Hepatocyte (in vitro differentiated cells): ENCODE measurements around the gene CTNNA1. TPM values are rescaled to one million over a fixed set of nuclear protein-coding genes. Genes with fewer than 3 reads are reported as not detected.

ENCODE experiments used
- DNase-seq: peaks from one replicate; pipeline ENCODE4 v3.0.0-alpha.2; 2016; ENCODE audit warnings: low spot score
- H2AFZ ChIP-seq: fragments of 200-600 bp; sonication (generic); 2 replicates; pipeline ENCODE4 v1.6.0; 2016; ENCODE audit warnings: antibody characterized with exemption, mild to moderate bottlenecking
- H3K27ac ChIP-seq: fragments of 200-600 bp; sonication (generic); 2 replicates; pipeline ENCODE4 v1.5.1; 2016; ENCODE audit warnings: mild to moderate bottlenecking
- H3K27me3 ChIP-seq: fragments of 200-600 bp; sonication (generic); 2 replicates; pipeline ENCODE4 v1.6.1; 2016
- H3K36me3 ChIP-seq: fragments of 200-600 bp; sonication (generic); replicated peaks from 2 replicates; pipeline ENCODE4 v1.5.1; 2016; ENCODE audit warnings: low read depth; ENCODE audit not compliant: insufficient read depth
- H3K4me1 ChIP-seq: fragments of 200-600 bp; sonication (generic); 2 replicates; pipeline ENCODE4 v1.5.1; 2016; ENCODE audit warnings: mild to moderate bottlenecking, moderate library complexity; ENCODE audit not compliant: insufficient read depth
- H3K4me2 ChIP-seq: fragments of 200-600 bp; sonication (generic); 2 replicates; pipeline ENCODE4 v1.6.0; 2016
- H3K4me3 ChIP-seq: fragments of 200-600 bp; sonication (generic); 2 replicates; pipeline ENCODE4 v1.5.1; 2016; ENCODE audit warnings: mild to moderate bottlenecking
- H3K79me2 ChIP-seq: fragments of 200-600 bp; sonication (generic); 2 replicates; pipeline ENCODE4 v1.6.0; 2017; ENCODE audit warnings: mild to moderate bottlenecking
- H3K9me2 ChIP-seq: fragments of 200-600 bp; sonication (generic); replicated peaks from 2 replicates; pipeline ENCODE4 v1.6.0; 2017; ENCODE audit warnings: mild to moderate bottlenecking; ENCODE audit not compliant: insufficient read depth
- H3K9me3 ChIP-seq: fragments of 200-600 bp; sonication (generic); 2 replicates; pipeline ENCODE4 v1.5.1; 2016; ENCODE audit warnings: low read depth, mild to moderate bottlenecking
- H4K20me1 ChIP-seq: fragments of 200-600 bp; sonication (generic); 2 replicates; pipeline ENCODE4 v1.6.0; 2016; ENCODE audit warnings: mild to moderate bottlenecking; ENCODE audit not compliant: insufficient read depth, poor library complexity, severe bottlenecking
- EZH2 ChIP-seq: fragments of 200-600 bp; sonication (generic); IDR thresholded peaks from 2 replicates; pipeline ENCODE4 v1.6.1; 2016; ENCODE audit warnings: antibody characterized with exemption, mild to moderate bottlenecking, borderline replicate concordance
- EZH2phosphoT487 ChIP-seq: fragments of 200-600 bp; sonication (generic); IDR thresholded peaks from one replicate; pipeline ENCODE4 v1.6.1; 2018; ENCODE audit warnings: antibody characterized with exemption, mild to moderate bottlenecking, low read depth, moderate library complexity; ENCODE audit not compliant: unreplicated experiment, severe bottlenecking
- WGBS: methylation state at CpG from one replicate; pipeline ENCODE4 v1.1.6; 2016; ENCODE audit warnings: low lambda C conversion rate; ENCODE audit errors: missing lambda C conversion rate; 5-methylcytosine and 5-hydroxymethylcytosine counted together
- polyA plus RNA-seq: library from polyadenylated mRNA; unstranded; fragments of >200 nt; fragmentation: Nextera tagmentation; extraction: Ambion mirVana; gene quantifications from 2 replicates; pipeline ENCODE4 v1.2.1, GENCODE V29; 2016
- total RNA-seq: library from RNA; depleted of rRNA; stranded (reverse); fragments of >200 nt; gene quantifications from 2 replicates; pipeline ENCODE4 v1.2.3, GENCODE V29; 2014
- TF ChIP-seq, protein P1 (sequence below): fragments of 200-600 bp; sonication (generic); IDR thresholded peaks from 2 replicates; pipeline ENCODE4 v1.5.1; 2016; ENCODE audit warnings: antibody characterized with exemption, mild to moderate bottlenecking; ENCODE audit not compliant: poor library complexity

Gene CTNNA1
- total and polyA plus RNA-seq, 2 experiments from 2014 or later = 152 to 349 TPM

DNA sequence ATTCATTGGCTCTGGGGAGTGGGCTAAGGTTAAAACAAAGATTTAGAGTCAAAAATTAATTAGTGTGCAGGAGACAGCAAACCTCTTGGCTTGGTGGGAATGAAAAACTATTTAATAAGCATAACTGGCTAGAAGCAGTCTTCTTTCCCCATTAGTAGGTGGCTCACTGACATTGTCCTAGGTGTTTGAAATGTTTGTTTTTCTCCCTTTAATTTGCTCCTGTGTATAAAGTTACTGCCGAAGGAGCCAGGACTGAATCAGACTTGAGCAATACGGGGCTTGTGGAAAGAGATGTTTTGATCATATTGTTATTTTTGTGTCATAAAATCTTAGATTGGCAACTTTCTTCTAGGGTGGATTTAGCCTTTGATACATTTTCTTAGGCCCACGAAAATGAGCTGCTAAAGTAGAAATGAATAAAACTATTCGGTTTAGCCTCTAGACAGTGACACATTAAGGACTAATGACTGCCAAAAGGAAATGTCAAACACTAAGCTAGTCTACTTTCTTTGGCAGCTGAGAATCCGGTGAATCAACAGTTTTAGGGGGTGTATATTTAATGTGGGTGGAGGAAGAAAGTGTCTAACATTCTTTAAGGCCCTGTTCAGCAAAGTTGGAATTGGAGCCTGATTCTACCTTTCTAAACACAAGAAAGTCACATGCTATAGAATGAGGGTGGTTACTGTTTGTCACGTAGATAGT is 91.7 kb downstream of the CTNNA1 start:
- WGBS = 83% methylated on average over 6 of the region's 6 CpGs

GRCh38 chr5:138849439-138849838 is 96.2 kb downstream of the CTNNA1 start:
- WGBS = 28% methylated on average over 3 of the region's 3 CpGs
- no peak for TF ChIP-seq EZH2
- no peak for TF ChIP-seq EZH2phosphoT487
- TF ChIP-seq, protein P1, sequence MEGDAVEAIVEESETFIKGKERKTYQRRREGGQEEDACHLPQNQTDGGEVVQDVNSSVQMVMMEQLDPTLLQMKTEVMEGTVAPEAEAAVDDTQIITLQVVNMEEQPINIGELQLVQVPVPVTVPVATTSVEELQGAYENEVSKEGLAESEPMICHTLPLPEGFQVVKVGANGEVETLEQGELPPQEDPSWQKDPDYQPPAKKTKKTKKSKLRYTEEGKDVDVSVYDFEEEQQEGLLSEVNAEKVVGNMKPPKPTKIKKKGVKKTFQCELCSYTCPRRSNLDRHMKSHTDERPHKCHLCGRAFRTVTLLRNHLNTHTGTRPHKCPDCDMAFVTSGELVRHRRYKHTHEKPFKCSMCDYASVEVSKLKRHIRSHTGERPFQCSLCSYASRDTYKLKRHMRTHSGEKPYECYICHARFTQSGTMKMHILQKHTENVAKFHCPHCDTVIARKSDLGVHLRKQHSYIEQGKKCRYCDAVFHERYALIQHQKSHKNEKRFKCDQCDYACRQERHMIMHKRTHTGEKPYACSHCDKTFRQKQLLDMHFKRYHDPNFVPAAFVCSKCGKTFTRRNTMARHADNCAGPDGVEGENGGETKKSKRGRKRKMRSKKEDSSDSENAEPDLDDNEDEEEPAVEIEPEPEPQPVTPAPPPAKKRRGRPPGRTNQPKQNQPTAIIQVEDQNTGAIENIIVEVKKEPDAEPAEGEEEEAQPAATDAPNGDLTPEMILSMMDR = no peak
- no peaks in the 10 kb centered on the region for H3K4me1 ChIP-seq
- H3K4me3 ChIP-seq = no peak overlapping the region
- no peak overlapping the region for H3K27ac ChIP-seq
- no peak overlapping the region for H3K4me2 ChIP-seq
- no peaks in the 10 kb centered on the region for H3K27me3 ChIP-seq
- peaks cover 100% of the 10 kb centered on the region for H3K79me2 ChIP-seq
- H4K20me1 ChIP-seq = peaks cover 97% of the 10 kb centered on the region
- no peaks in the 10 kb centered on the region for H3K9me3 ChIP-seq
- no peaks in the 10 kb centered on the region for H3K36me3 ChIP-seq
- H2AFZ ChIP-seq = no peak overlapping the region
- no peak for DNase-seq
- H3K9me2 ChIP-seq = no peaks in the 10 kb centered on the region

More for the DNA sequence above, 91.7 kb downstream of the CTNNA1 start:
- TF ChIP-seq EZH2phosphoT487 (no peak), EZH2 (no peak)
- TF ChIP-seq, protein P1 = no peak
- Histone ChIP-seq H4K20me1 (peaks cover 81% of the 10 kb centered on the region), H3K36me3 (no peaks in the 10 kb centered on the region), H3K79me2 (peaks cover 99% of the 10 kb centered on the region), H3K9me3 (no peaks in the 10 kb centered on the region), H3K4me1 (no peaks in the 10 kb centered on the region), H3K4me3 (no peak overlapping the region), H2AFZ (no peak overlapping the region), H3K27me3 (no peaks in the 10 kb centered on the region), H3K4me2 (no peak overlapping the region), H3K27ac (no peak overlapping the region), H3K9me2 (no peaks in the 10 kb centered on the region)
- no peak for DNase-seq

- Histone ChIP-seq H3K79me2 (peaks cover 100% of the 10 kb centered on the region), H3K4me3 (no peak overlapping the region), H4K20me1 (peaks cover 96% of the 10 kb centered on the region), H3K27ac (no peak overlapping the region), H3K4me1 (no peaks in the 10 kb centered on the region), H3K4me2 (no peak overlapping the region), H3K27me3 (no peaks in the 10 kb centered on the region), H3K36me3 (no peaks in the 10 kb centered on the region), H3K9me3 (no peaks in the 10 kb centered on the region), H3K9me2 (no peaks in the 10 kb centered on the region), H2AFZ (no peak overlapping the region)
- TF ChIP-seq, protein P1 = no peak
- no peak for TF ChIP-seq EZH2
- no peak for TF ChIP-seq EZH2phosphoT487
- WGBS = 83% methylated on average over 1 of the region's 1 CpG
- DNase-seq = no peak
These were observed 96.7 kb downstream of the CTNNA1 start for GRCh38 chr5:138849882-138850281.
